ENCODE data around the gene CAMK4.

CAMK4 gene

DNA sequence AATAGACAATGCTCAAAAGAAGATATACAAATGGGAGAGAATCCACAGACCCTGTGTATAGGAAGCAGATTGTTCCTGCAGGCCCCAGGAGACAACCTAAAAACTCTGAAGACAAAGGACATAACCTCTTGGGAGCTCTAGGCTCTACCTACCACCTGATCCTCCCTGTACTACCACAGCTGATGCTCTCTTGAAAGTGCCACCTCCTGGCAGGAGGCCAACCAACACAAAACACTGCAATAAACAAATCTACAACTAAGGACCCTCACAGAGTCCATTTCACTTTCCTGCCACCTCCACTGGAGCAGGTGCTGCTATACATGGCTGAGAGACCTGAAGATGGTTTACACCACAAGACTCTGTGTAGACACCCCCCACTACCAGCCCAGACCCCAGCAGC, 239.1 kb downstream of the CAMK4 start:
- Histone ChIP-seq H3K9ac (no peak overlapping the region), H3K27me3 (ENCODE audit: control insufficient read depth, insufficient read depth, low read length) (no peaks in the 10 kb centered on the region), H2AFZ (no peak overlapping the region), H3K4me2 (ENCODE audit: low read length) (no peak overlapping the region), H3K27ac (no peak overlapping the region), H3K79me2 (no peaks in the 10 kb centered on the region), H3K9me3 (ENCODE audit: control insufficient read depth, low read length) (no peaks in the 10 kb centered on the region), H3K4me1 (no peaks in the 10 kb centered on the region), H3K36me3 (ENCODE audit: control insufficient read depth, insufficient read depth, low read length) (no peaks in the 10 kb centered on the region), H3K4me3 (ENCODE audit: low read depth, low read length) (no peak overlapping the region)
- TF ChIP-seq, protein P1, sequence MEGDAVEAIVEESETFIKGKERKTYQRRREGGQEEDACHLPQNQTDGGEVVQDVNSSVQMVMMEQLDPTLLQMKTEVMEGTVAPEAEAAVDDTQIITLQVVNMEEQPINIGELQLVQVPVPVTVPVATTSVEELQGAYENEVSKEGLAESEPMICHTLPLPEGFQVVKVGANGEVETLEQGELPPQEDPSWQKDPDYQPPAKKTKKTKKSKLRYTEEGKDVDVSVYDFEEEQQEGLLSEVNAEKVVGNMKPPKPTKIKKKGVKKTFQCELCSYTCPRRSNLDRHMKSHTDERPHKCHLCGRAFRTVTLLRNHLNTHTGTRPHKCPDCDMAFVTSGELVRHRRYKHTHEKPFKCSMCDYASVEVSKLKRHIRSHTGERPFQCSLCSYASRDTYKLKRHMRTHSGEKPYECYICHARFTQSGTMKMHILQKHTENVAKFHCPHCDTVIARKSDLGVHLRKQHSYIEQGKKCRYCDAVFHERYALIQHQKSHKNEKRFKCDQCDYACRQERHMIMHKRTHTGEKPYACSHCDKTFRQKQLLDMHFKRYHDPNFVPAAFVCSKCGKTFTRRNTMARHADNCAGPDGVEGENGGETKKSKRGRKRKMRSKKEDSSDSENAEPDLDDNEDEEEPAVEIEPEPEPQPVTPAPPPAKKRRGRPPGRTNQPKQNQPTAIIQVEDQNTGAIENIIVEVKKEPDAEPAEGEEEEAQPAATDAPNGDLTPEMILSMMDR (IDR thresholded peaks at IDR 0.05) = no peak

DNA sequence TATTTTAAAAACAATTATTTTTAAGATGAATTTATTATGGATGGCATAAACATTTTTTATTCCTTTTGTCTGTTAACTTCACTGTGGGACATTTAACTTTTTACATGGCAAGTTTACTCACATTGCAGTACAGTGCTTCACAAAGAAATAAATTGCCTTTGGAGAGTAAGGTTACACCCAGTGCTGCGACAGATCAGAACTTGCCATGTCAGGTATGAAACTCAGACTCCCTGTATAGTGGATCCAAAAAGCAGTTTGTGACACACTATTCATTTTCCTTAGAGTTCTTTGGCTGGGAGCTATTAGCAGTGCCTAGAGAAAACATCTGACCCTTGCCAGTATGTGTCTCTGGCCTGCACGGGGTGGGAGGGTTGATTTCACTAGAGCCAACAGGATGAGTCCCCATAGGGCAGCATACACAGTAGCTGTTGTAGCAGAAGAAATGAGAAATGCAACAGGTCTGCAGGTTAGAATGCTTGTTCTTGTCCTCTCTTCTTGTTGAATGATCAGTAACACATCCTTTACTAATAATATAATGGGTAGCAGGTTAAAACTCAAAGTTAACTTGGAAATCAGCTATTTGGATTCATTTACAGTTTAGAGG, 245.2 kb downstream of the CAMK4 start:
- TF ChIP-seq, protein P1 (IDR thresholded peaks at IDR 0.05) = no peak
- no peaks in the 10 kb centered on the region for H3K79me2 ChIP-seq
- no peak overlapping the region for H3K9ac ChIP-seq
- no peak overlapping the region for H3K4me2 ChIP-seq (ENCODE audit: low read length)
- no peak overlapping the region for H2AFZ ChIP-seq
- no peak overlapping the region for H3K4me3 ChIP-seq (ENCODE audit: low read depth, low read length)
- no peak overlapping the region for H3K27ac ChIP-seq
- no peaks in the 10 kb centered on the region for H3K27me3 ChIP-seq (ENCODE audit: control insufficient read depth, insufficient read depth, low read length)
- no peaks in the 10 kb centered on the region for H3K4me1 ChIP-seq
- H3K36me3 ChIP-seq (ENCODE audit: control insufficient read depth, insufficient read depth, low read length) = no peaks in the 10 kb centered on the region
- H3K9me3 ChIP-seq (ENCODE audit: control insufficient read depth, low read length) = no peaks in the 10 kb centered on the region

DNA sequence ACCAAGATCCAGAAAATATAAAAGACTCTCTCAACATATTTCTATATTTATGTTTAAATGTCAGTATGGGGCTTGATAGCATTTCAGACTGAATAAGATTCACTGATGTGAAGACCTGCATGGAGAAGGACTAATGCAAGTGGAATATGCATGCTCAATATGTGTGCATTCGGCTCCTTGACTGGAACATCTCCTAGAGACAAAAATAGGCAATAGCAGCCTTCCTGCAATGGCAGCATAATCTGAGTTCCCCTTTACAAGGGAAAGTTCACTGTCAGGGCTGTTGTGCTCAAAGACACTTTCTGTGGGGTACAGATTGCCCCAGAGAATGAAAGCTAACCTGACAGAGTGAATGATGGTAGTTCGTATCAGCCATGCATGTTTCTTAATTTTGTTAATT, 245.7 kb downstream of the CAMK4 start:
- no peaks in the 10 kb centered on the region for H3K4me1 ChIP-seq
- H3K27ac ChIP-seq = no peak overlapping the region
- H2AFZ ChIP-seq = no peak overlapping the region
- H3K4me3 ChIP-seq (ENCODE audit: low read depth, low read length) = no peak overlapping the region
- TF ChIP-seq, protein P1 (IDR thresholded peaks at IDR 0.05) = no peak
- no peaks in the 10 kb centered on the region for H3K79me2 ChIP-seq
- H3K4me2 ChIP-seq (ENCODE audit: low read length) = no peak overlapping the region
- H3K27me3 ChIP-seq (ENCODE audit: control insufficient read depth, insufficient read depth, low read length) = no peaks in the 10 kb centered on the region
- H3K36me3 ChIP-seq (ENCODE audit: control insufficient read depth, insufficient read depth, low read length) = no peaks in the 10 kb centered on the region
- H3K9ac ChIP-seq = no peak overlapping the region
- no peaks in the 10 kb centered on the region for H3K9me3 ChIP-seq (ENCODE audit: control insufficient read depth, low read length)

DNA sequence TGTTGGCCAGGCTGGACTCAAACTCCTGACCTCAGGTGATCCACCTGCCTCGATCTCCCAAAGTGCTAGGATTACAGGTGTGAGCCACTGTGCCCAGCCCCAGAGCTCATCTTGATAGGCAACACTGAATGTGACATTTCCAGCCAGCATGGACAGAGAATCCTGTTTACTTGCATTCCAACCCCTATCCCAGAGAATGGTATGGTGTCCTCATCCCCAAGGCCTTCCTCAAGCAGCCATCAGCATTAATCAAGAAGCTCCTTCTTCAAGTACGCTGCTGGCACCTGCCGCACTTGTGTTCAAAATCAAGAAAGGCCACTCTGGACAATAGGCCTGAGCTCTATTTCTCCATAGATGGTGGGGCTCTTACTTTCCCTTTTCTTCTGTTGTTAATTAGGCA, 247.9 kb downstream of the CAMK4 start:
- Histone ChIP-seq H3K4me2 (ENCODE audit: low read length) (no peak overlapping the region), H3K4me1 (no peaks in the 10 kb centered on the region), H3K4me3 (ENCODE audit: low read depth, low read length) (no peak overlapping the region), H3K9me3 (ENCODE audit: control insufficient read depth, low read length) (no peaks in the 10 kb centered on the region), H3K79me2 (no peaks in the 10 kb centered on the region), H3K27ac (no peak overlapping the region), H3K27me3 (ENCODE audit: control insufficient read depth, insufficient read depth, low read length) (no peaks in the 10 kb centered on the region), H2AFZ (no peak overlapping the region), H3K9ac (no peak overlapping the region), H3K36me3 (ENCODE audit: control insufficient read depth, insufficient read depth, low read length) (no peaks in the 10 kb centered on the region)
- TF ChIP-seq, protein P1 (IDR thresholded peaks at IDR 0.05) = no peak

DNA sequence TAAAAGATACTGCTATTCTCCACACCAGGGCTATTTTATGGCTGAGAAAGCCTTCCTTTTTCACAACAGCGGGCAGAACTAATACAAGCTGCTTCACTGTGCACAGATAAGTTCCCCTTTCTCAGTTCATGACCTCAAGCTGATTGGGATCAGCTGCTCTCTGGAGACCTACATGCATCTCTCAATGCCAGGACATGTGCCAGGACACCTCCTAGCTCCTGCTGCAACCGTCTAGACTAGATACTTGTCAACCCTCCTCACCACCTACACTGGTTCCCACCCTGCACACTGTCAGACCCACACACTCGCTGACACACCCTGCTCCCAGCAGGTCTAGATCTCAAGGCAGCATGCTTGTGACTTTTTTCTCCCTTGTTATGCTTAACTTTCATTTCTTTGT, 248.4 kb downstream of the CAMK4 start:
- H3K36me3 ChIP-seq (ENCODE audit: control insufficient read depth, insufficient read depth, low read length) = no peaks in the 10 kb centered on the region
- no peak overlapping the region for H3K27ac ChIP-seq
- H3K4me3 ChIP-seq (ENCODE audit: low read depth, low read length) = no peak overlapping the region
- no peaks in the 10 kb centered on the region for H3K4me1 ChIP-seq
- H3K79me2 ChIP-seq = no peaks in the 10 kb centered on the region
- TF ChIP-seq, protein P1 (IDR thresholded peaks at IDR 0.05) = no peak
- no peak overlapping the region for H2AFZ ChIP-seq
- no peaks in the 10 kb centered on the region for H3K9me3 ChIP-seq (ENCODE audit: control insufficient read depth, low read length)
- H3K9ac ChIP-seq = no peak overlapping the region
- H3K4me2 ChIP-seq (ENCODE audit: low read length) = no peak overlapping the region
- no peaks in the 10 kb centered on the region for H3K27me3 ChIP-seq (ENCODE audit: control insufficient read depth, insufficient read depth, low read length)
